PFSK-1 (cell line): ENCODE data around the gene MYH9.

Source experiments
- FOXP2 ChIP-seq: optimal IDR thresholded peaks from 2 replicates; pipeline ENCODE3; 2011; ENCODE audit warnings: borderline replicate concordance, control low read depth, inconsistent platforms; ENCODE audit not compliant: insufficient read depth; ENCODE audit errors: extremely low read length, extremely low read depth
- POLR2AphosphoS5 ChIP-seq: IDR thresholded peaks from 2 replicates; pipeline ENCODE4 v1.6.1; 2012; ENCODE audit warnings: low read depth, mild to moderate bottlenecking, control low read depth, low read length, moderate library complexity
- SIN3A ChIP-seq: IDR thresholded peaks from 2 replicates; pipeline ENCODE4 v1.6.1; 2012; ENCODE audit warnings: mild to moderate bottlenecking, low read length, moderate library complexity, borderline replicate concordance; ENCODE audit not compliant: insufficient read depth
- TAF1 ChIP-seq: IDR thresholded peaks from 2 replicates; pipeline ENCODE4 v1.6.1; 2012; ENCODE audit warnings: low read length, control low read depth, borderline replicate concordance; ENCODE audit not compliant: insufficient read depth
- TF ChIP-seq, protein P1 (sequence below), 2 experiments: IDR thresholded peaks; 2 replicates each; pipeline versions ENCODE4 v1.6.1 to v1.8.0; 2011 to 2012; ENCODE audit warnings: low read depth in 2 of 2, low read length in 2 of 2, control low read depth in 1 of 2, inconsistent platforms in 1 of 2, mild to moderate bottlenecking in 1 of 2, moderate library complexity in 1 of 2; ENCODE audit not compliant: insufficient read depth in 1 of 2

The MYH9 gene

GRCh38 chr22:36304429-36304828, 83.3 kb downstream of the MYH9 start:
- no peak for TF ChIP-seq FOXP2
- no peak for TF ChIP-seq TAF1
- TF ChIP-seq POLR2AphosphoS5 = no peak
- TF ChIP-seq SIN3A = no peak
- TF ChIP-seq, protein P1, sequence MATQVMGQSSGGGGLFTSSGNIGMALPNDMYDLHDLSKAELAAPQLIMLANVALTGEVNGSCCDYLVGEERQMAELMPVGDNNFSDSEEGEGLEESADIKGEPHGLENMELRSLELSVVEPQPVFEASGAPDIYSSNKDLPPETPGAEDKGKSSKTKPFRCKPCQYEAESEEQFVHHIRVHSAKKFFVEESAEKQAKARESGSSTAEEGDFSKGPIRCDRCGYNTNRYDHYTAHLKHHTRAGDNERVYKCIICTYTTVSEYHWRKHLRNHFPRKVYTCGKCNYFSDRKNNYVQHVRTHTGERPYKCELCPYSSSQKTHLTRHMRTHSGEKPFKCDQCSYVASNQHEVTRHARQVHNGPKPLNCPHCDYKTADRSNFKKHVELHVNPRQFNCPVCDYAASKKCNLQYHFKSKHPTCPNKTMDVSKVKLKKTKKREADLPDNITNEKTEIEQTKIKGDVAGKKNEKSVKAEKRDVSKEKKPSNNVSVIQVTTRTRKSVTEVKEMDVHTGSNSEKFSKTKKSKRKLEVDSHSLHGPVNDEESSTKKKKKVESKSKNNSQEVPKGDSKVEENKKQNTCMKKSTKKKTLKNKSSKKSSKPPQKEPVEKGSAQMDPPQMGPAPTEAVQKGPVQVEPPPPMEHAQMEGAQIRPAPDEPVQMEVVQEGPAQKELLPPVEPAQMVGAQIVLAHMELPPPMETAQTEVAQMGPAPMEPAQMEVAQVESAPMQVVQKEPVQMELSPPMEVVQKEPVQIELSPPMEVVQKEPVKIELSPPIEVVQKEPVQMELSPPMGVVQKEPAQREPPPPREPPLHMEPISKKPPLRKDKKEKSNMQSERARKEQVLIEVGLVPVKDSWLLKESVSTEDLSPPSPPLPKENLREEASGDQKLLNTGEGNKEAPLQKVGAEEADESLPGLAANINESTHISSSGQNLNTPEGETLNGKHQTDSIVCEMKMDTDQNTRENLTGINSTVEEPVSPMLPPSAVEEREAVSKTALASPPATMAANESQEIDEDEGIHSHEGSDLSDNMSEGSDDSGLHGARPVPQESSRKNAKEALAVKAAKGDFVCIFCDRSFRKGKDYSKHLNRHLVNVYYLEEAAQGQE (IDR thresholded peaks at IDR 0.05; ENCODE audit: insufficient read depth in 1 of 2, low read depth in 2 of 2, low read length in 2 of 2) = no peak

- TF ChIP-seq, protein P1 (IDR thresholded peaks at IDR 0.05; ENCODE audit: insufficient read depth in 1 of 2, low read depth in 2 of 2, low read length in 2 of 2) = no peak
- TF ChIP-seq TAF1 = no peak
- no peak for TF ChIP-seq SIN3A
- no peak for TF ChIP-seq FOXP2
- TF ChIP-seq POLR2AphosphoS5 = no peak
Observed at GRCh38 chr22:36303874-36304273, 83.9 kb downstream of the MYH9 start.

DNA sequence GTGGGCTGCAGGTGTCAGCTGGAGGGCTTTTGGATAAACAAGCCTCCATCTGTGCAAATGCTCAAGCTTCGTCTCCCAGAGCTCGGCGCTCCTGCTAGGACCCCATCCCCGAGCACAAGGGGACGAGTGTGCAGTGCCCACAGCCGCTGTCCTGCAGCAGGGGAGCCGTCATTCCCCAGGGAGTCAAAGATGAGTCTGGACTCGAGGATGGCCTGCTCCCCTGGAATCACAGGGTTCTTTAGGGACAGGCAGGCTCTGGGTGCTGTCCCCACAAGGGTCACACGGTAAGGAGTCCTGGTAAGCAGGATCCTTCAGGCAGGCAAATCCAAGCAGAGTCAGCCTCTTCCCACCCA, 84.7 kb downstream of the MYH9 start:
- TF ChIP-seq FOXP2 (no peak), POLR2AphosphoS5 (no peak), TAF1 (no peak), SIN3A (no peak)
- TF ChIP-seq, protein P1 (IDR thresholded peaks at IDR 0.05; ENCODE audit: insufficient read depth in 1 of 2, low read depth in 2 of 2, low read length in 2 of 2) = no peak

DNA sequence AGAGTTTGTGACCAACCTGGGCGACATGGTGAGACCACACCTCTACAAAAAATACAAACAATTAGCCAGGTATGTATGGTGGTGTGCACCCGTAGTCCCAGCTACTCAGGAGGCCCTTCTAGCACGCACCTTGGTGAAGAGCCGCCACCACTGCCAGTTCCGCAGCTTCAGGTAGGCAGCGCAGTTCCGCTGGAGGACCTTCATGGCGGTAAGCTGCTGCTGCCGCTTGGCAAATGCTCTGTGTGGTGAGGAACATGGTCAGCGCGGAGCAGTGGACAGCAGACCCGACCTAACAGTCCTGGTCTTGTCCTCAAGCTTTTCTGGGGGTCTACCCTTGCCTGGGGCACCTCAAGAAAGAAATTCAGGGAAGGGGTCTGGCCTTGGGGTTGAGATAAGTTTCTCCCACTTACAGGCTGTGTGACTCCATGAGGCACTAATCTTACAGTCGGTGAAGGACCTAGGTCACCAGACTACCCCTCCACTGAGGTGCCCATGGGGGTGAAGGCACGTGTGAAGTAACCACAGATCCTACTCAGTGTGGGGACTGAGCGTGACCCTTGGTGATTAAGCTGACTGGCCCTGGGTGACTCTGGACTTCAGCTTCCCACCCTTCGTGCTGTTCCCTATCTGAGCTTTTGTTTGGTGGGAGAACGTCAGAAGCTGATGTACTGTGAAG, 85.2 kb downstream of the MYH9 start:
- TF ChIP-seq FOXP2 = no peak
- TF ChIP-seq POLR2AphosphoS5 = no peak
- TF ChIP-seq, protein P1 (IDR thresholded peaks at IDR 0.05; ENCODE audit: insufficient read depth in 1 of 2, low read depth in 2 of 2, low read length in 2 of 2) = no peak
- TF ChIP-seq TAF1 = no peak
- no peak for TF ChIP-seq SIN3A

GRCh38 chr22:36301851-36302250, 85.9 kb downstream of the MYH9 start:
- TF ChIP-seq TAF1 (no peak), SIN3A (no peak), POLR2AphosphoS5 (no peak), FOXP2 (no peak)
- TF ChIP-seq, protein P1 (IDR thresholded peaks at IDR 0.05; ENCODE audit: insufficient read depth in 1 of 2, low read depth in 2 of 2, low read length in 2 of 2) = no peak
